GM23338 (cell line): ENCODE results near the gene ZNF644. TPM values are rescaled to one million over a fixed set of nuclear protein-coding genes. Genes with fewer than 3 reads are reported as not detected.
"Not testable (repeated sequence)": the region's sequence is repeated elsewhere in the genome, so short reads cannot be mapped to it uniquely, and the experiment has no call there.

Experiments used
- ATAC-seq: fragments of 200-7000 bp; cut with Tn5 transposase; 3 replicates; pipeline ENCODE4 v1.9.1; 2020
- DNase-seq: peaks from one replicate; pipeline ENCODE4 v3.0.0-alpha.2; 2015; ENCODE audit warnings: low spot score
- H2AFZ ChIP-seq: fragments of 200-600 bp; sonication (generic); 2 replicates; pipeline ENCODE4 v1.8.0; 2016; ENCODE audit warnings: antibody characterized with exemption, mild to moderate bottlenecking, moderate library complexity
- H3F3A ChIP-seq: fragments of 200-600 bp; sonication (generic); replicated peaks from 2 replicates; pipeline ENCODE4 v1.8.0; 2017; ENCODE audit warnings: antibody characterized with exemption, mixed run types, low read depth
- H3K27ac ChIP-seq: fragments of 200-600 bp; sonication (generic); 2 replicates; pipeline ENCODE4 v1.6.1; 2016; ENCODE audit warnings: low read depth
- H3K27me3 ChIP-seq: fragments of 200-600 bp; sonication (generic); 2 replicates; pipeline ENCODE4 v1.8.0; 2016; ENCODE audit warnings: mild to moderate bottlenecking, mixed run types, moderate library complexity; ENCODE audit not compliant: insufficient read depth
- H3K36me3 ChIP-seq: fragments of 200-600 bp; sonication (generic); 2 replicates; pipeline ENCODE4 v1.8.0; 2016; ENCODE audit warnings: mild to moderate bottlenecking; ENCODE audit not compliant: insufficient read depth
- H3K4me1 ChIP-seq: fragments of 200-600 bp; sonication (generic); 2 replicates; pipeline ENCODE4 v1.8.0; 2016; ENCODE audit warnings: mild to moderate bottlenecking, moderate library complexity; ENCODE audit not compliant: insufficient read depth
- H3K4me2 ChIP-seq: fragments of 200-600 bp; sonication (generic); 2 replicates; pipeline ENCODE4 v1.7.1; 2017; ENCODE audit warnings: mixed run types
- H3K4me3 ChIP-seq: fragments of 200-600 bp; sonication (generic); 2 replicates; pipeline ENCODE4 v1.6.1; 2016; ENCODE audit warnings: mixed run types
- H3K79me2 ChIP-seq: fragments of 200-600 bp; sonication (generic); replicated peaks from 2 replicates; pipeline ENCODE4 v1.8.0; 2017; ENCODE audit warnings: mild to moderate bottlenecking; ENCODE audit not compliant: insufficient read depth
- H3K9me2 ChIP-seq: fragments of 200-600 bp; sonication (generic); 2 replicates; pipeline ENCODE4 v1.8.0; 2017; ENCODE audit not compliant: insufficient read depth
- H4K20me1 ChIP-seq: fragments of 200-600 bp; sonication (generic); replicated peaks from 2 replicates; pipeline ENCODE4 v1.8.0; 2017; ENCODE audit warnings: mild to moderate bottlenecking; ENCODE audit not compliant: insufficient read depth
- H3K27ac Mint-ChIP-seq: 2 replicates; pipeline ENCODE4 v1.8.0; 2020; ENCODE audit warnings: inconsistent platforms, mild to moderate bottlenecking, moderate library complexity, mixed read lengths
- H3K27me3 Mint-ChIP-seq: 3 replicates; pipeline ENCODE4 v1.8.0; 2022; ENCODE audit warnings: low read depth, mild to moderate bottlenecking, moderate library complexity, mixed read lengths, inconsistent platforms; ENCODE audit not compliant: insufficient read depth, poor library complexity
- H3K36me3 Mint-ChIP-seq: 3 replicates; pipeline ENCODE4 v1.8.0; 2021; ENCODE audit warnings: low read depth, mild to moderate bottlenecking, inconsistent platforms, moderate library complexity, mixed read lengths
- H3K4me1 Mint-ChIP-seq: 3 replicates; pipeline ENCODE4 v1.8.0; 2020; ENCODE audit warnings: mild to moderate bottlenecking, inconsistent platforms, mixed read lengths
- H3K4me3 Mint-ChIP-seq: 3 replicates; pipeline ENCODE4 v1.8.0; 2021; ENCODE audit warnings: moderate library complexity, mild to moderate bottlenecking, inconsistent platforms, mixed read lengths
- H3K9me3 Mint-ChIP-seq: 3 replicates; pipeline ENCODE4 v1.8.0; 2020; ENCODE audit warnings: moderate library complexity, mild to moderate bottlenecking, inconsistent platforms, mixed read lengths
- CTCF ChIP-seq, 2 experiments: fragments of 200-600 bp in 1 of 2; sonication (generic) in 1 of 2; conservative IDR thresholded peaks; 2 replicates each; pipeline versions ENCODE4 v1.5.1 to v1.6.1; 2016 to 2017; ENCODE audit warnings: antibody characterized with exemption in 2 of 2, low read depth in 2 of 2, mild to moderate bottlenecking in 2 of 2, moderate library complexity in 1 of 2
- ETS1 ChIP-seq: IDR thresholded peaks from 2 replicates; pipeline ENCODE4 v1.6.1; 2016; ENCODE audit warnings: antibody characterized with exemption
- EZH2 ChIP-seq: fragments of 200-600 bp; sonication (generic); IDR thresholded peaks from one replicate; pipeline ENCODE4 v1.8.0; 2017; ENCODE audit warnings: antibody characterized with exemption, mild to moderate bottlenecking, low read depth; ENCODE audit not compliant: unreplicated experiment
- EZH2phosphoT487 ChIP-seq: fragments of 200-600 bp; sonication (generic); IDR thresholded peaks from one replicate; pipeline ENCODE4 v1.8.1; 2018; ENCODE audit warnings: antibody characterized with exemption; ENCODE audit not compliant: unreplicated experiment
- JUNB ChIP-seq: IDR thresholded peaks from one replicate; pipeline ENCODE4 v1.6.1; 2016; ENCODE audit warnings: antibody characterized with exemption; ENCODE audit not compliant: unreplicated experiment
- NANOG ChIP-seq: IDR thresholded peaks from 2 replicates; pipeline ENCODE4 v1.6.1; 2016; ENCODE audit warnings: antibody characterized with exemption, borderline replicate concordance
- REST ChIP-seq: IDR thresholded peaks from one replicate; pipeline ENCODE4 v1.6.1; 2018; ENCODE audit warnings: antibody characterized with exemption; ENCODE audit not compliant: unreplicated experiment
- ZNF114 ChIP-seq: fragments of 250-450 bp; sonication (Bioruptor Pico); IDR thresholded peaks from 2 replicates; pipeline ENCODE4 v1.5.0; 2020; ENCODE audit warnings: mild to moderate bottlenecking, moderate library complexity
- ZNF331 ChIP-seq: fragments of 250-450 bp; sonication (Bioruptor Pico); IDR thresholded peaks from 2 replicates; pipeline ENCODE4 v1.5.0; 2020; ENCODE audit warnings: low read depth, mild to moderate bottlenecking, moderate library complexity
- polyA plus RNA-seq: library from polyadenylated mRNA; unstranded; fragments of >200 nt; fragmentation: Nextera tagmentation; extraction: Ambion mirVana; gene quantifications from 2 replicates; pipeline ENCODE4 v1.2.1, GENCODE V29; 2016
- total RNA-seq: library from RNA; depleted of rRNA; stranded (reverse); fragments of >200 nt; shearing (Covaris generic); gene quantifications from 2 replicates; pipeline ENCODE4 v1.2.3, GENCODE V29; 2014

Gene ZNF644
- total and polyA plus RNA-seq, 2 experiments from 2014 or later, result 101 to 103 TPM

- peaks cover 42% of the 10 kb centered on the region for H3K4me1 ChIP-seq
- not testable (repeated sequence) for H3K4me3 ChIP-seq, H3K4me3 Mint-ChIP-seq, H3K27me3 Mint-ChIP-seq, H3K9me2 ChIP-seq, H3K36me3 ChIP-seq, H2AFZ ChIP-seq, H3K27me3 ChIP-seq, H4K20me1 ChIP-seq, ATAC-seq, H3F3A ChIP-seq, DNase-seq, H3K27ac Mint-ChIP-seq, H3K9me3 Mint-ChIP-seq
- peaks cover 84% of the 10 kb centered on the region for H3K79me2 ChIP-seq
- H3K4me2 ChIP-seq, result peak overlapping the region; percentile 14; the same call in 1 of the 2 replicates
- H3K27ac ChIP-seq, result peak overlapping the region; percentile 60
- Mint-ChIP-seq H3K4me1 (peaks cover 64% of the 10 kb centered on the region), H3K36me3 (peaks cover 12% of the 10 kb centered on the region)
Measured at GRCh38 chr1:90927674-90928073, 94.2 kb downstream of the ZNF644 start.

- ATAC-seq (peak; percentile 87), DNase-seq (peak; percentile 90)
- no peaks in the 10 kb centered on the region for H3K36me3 ChIP-seq
- Mint-ChIP-seq H3K27me3 (peaks cover 2% of the 10 kb centered on the region), H3K4me1 (peaks cover 67% of the 10 kb centered on the region), H3K27ac (peak overlapping the region; percentile 93), H3K9me3 (peaks cover 5% of the 10 kb centered on the region), H3K4me3 (peak overlapping the region; percentile 57), H3K36me3 (peaks cover 12% of the 10 kb centered on the region)
- peak overlapping the region; percentile 44 for H3K4me2 ChIP-seq
- H3K27me3 ChIP-seq, result no peaks in the 10 kb centered on the region
- H3K4me3 ChIP-seq, result peak overlapping the region; percentile 4; the same call in 1 of the 2 replicates
- H3F3A ChIP-seq, result no peaks in the 10 kb centered on the region
- H3K4me1 ChIP-seq, result peaks cover 42% of the 10 kb centered on the region
- no peak overlapping the region for H2AFZ ChIP-seq
- H4K20me1 ChIP-seq, result no peaks in the 10 kb centered on the region; the same call in 1 of the 2 replicates
- peak overlapping the region; percentile 83 for H3K27ac ChIP-seq
- no peaks in the 10 kb centered on the region for H3K9me2 ChIP-seq
- peaks cover 84% of the 10 kb centered on the region for H3K79me2 ChIP-seq
- TF ChIP-seq ZNF114 (CRISPR knock-in tag), result no peak
- peak; percentile 88 for TF ChIP-seq NANOG
Measured at GRCh38 chr1:90926971-90927370, 94.9 kb downstream of the ZNF644 start.

GRCh38 chr1:90925928-90926869, 95.6 kb downstream of the ZNF644 start:
- Histone ChIP-seq H3K27me3 (no peaks in the 10 kb centered on the region), H3K9me2 (no peaks in the 10 kb centered on the region), H3F3A (no peaks in the 10 kb centered on the region), H3K4me2 (peak overlapping the region; percentile 44), H3K79me2 (peaks cover 84% of the 10 kb centered on the region), H2AFZ (no peak overlapping the region), H3K36me3 (no peaks in the 10 kb centered on the region), H4K20me1 (no peaks in the 10 kb centered on the region; the same call in 1 of the 2 replicates), H3K4me3 (peak overlapping the region; percentile 4), H3K4me1 (peaks cover 45% of the 10 kb centered on the region), H3K27ac (peak overlapping the region; percentile 83)
- Mint-ChIP-seq H3K4me3 (peak overlapping the region; percentile 57), H3K27me3 (peaks cover 2% of the 10 kb centered on the region), H3K9me3 (peaks cover 5% of the 10 kb centered on the region), H3K36me3 (peaks cover 12% of the 10 kb centered on the region), H3K4me1 (peaks cover 69% of the 10 kb centered on the region), H3K27ac (peak overlapping the region; percentile 93)
- TF ChIP-seq ETS1, result no peak
- no peak for TF ChIP-seq JUNB
- no peak for TF ChIP-seq CTCF (conservative IDR thresholded peaks at IDR 0.05; ENCODE audit: low read depth in 2 of 2)
- TF ChIP-seq ZNF114 (CRISPR knock-in tag), result no peak
- no peak for TF ChIP-seq EZH2phosphoT487
- TF ChIP-seq EZH2, result no peak
- no peak for TF ChIP-seq ZNF331 (CRISPR knock-in tag)
- no peak for TF ChIP-seq REST
- DNase-seq (peak; percentile 65), ATAC-seq (peak; percentile 42)
